GM21723 (cell line): ENCODE results near the gene ZNF689.
"Not testable (repeated sequence)": the region's sequence is repeated elsewhere in the genome, so short reads cannot be mapped to it uniquely, and the experiment has no call there.

Source experiments
- ATAC-seq: cut with Tn5 transposase; IDR thresholded peaks from one replicate; pipeline ENCODE4 v1.9.1; 2021; ENCODE audit warnings: mild to moderate bottlenecking, moderate library complexity; ENCODE audit not compliant: unreplicated experiment

ZNF689 gene

DNA sequence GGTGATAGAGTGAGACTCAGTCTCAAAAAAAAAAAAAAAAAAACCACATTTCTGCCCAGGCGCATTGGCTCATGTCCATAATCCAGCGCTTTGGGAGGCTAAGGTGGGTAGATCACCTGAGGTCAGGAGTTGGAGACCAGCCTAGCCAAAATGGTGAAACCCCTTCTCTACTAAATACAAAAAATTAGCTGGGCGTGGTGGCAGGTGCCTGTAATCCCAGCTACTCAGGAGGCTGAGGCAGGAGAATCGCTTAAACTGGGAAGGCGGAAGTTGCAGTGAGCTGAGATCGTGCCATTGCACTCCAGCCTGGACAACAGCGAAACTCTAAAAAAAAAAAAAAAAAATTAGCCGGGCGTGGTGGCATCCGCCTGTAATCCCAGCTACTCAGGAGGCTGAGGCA is 26.9 kb upstream of the ZNF689 start:
- not testable (repeated sequence) for ATAC-seq

DNA sequence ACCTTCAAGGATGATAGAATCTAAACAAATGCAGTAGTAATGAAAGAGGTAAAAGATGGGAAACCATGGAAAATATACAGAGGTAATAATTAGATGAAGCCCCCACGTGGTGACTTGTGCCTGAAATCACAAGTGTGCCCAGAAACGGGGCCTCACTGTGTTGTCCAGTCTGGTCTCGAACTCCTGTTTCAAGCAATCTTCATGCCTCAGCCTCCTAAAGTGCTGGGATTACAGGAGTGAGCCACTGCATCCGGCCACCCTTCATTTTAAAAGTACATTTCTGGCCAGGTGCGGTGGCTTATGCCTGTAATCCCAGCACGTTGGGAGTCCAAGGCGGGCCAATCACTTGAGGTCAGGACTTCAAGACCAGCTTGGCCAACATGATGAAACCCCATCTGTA is 26.4 kb upstream of the ZNF689 start:
- no peak for ATAC-seq

DNA sequence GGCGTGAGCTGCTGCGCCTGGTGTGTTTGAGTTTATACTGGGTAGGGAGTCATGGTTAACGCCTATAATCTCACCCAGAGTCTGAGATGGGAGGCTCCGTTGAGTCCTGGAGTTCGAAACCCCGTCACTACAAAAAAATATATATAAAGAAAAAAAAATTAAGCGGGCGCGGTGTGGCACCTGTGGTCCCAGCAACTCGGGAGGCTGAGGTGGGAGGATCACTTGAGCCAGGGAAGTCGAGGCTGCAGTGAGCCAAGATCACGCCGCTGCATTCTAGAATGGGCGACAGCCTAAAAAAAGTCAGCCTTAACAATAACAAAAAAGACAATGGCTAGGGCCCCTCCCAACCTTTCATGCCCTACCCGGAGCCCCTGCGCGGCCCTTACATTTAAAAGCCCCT is 23.3 kb upstream of the ZNF689 start:
- no peak for ATAC-seq

DNA sequence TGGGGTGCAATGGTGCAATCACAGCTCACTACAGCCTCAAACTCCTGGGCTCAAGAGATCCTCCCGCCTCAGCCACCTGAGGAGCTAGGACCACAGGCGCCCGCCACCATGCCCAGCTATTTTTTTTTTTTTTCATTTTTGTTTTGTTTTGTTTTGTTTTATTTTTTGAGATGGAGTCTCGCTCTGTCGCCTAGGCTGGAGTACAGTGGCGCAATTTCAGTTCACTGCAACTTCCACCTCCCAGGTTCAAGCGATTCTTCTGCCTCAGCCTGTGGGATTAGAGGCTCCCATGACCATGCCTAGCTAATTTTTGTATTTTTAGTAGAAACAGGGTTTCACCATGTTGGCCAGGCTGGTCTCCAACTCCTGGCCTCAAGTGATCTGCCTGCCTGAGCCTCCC is 22.3 kb upstream of the ZNF689 start:
- ATAC-seq = not testable (repeated sequence)

DNA sequence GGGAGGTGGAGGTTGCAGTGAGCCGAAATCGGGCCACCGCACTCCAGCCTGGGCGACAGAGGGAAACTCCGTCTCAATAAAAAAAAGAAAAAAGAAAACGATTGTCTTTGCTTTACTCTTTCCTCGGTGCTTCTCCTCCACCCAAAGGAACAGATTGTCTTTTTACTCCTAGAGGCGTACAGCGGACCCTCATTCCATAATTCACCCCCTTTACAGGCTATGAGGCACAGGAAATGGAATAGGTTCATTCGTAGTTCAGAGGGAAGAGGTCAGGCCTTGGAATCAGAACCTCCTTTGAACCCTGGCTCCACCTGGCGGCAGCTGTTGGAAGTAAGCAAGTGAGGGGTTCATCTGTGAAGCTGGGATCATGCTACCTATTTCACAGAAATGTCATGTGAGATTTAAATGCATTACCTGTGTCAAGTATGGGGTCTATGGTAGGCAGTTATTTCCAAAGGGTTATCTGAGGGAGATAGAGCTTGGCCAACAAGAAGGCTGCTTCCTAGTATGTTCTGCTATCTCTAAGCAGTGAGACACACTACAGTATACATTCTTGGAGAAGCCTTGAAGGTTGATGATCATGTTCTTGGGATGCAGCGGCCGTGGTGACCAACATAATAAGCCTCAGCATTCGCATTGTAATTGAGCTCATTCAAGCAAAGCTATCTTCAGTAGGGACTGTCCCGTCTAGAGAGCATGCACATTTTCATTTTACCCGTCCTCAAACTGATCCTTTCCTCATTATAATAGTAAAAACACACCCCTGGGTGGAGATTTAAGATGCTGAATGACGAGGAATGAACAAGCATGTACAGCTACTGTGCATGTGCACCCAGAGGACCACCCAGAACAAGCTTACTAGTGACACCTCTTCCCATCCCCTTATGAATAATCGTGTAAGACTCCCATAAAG is 18.7 kb upstream of the ZNF689 start:
- no peak for ATAC-seq

DNA sequence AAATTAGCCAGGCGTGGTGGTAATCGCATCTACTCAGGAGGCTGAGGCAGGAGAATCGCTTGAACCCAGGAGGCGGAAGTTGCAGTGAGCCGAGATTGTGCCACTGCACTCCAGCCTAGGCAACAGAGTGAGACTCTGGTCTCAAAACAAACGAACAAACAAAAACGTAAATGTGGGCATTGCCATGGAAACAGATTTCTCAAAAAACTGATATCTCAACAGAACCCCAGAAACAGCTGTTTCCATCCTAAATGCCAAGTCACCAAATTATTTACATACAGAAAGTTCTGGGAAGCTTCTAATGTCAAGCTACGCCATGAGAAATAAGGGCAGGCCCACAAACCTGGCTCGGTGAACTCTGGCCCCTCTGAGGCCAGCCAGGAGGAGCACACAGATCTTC is 16.0 kb upstream of the ZNF689 start:
- no peak for ATAC-seq

DNA sequence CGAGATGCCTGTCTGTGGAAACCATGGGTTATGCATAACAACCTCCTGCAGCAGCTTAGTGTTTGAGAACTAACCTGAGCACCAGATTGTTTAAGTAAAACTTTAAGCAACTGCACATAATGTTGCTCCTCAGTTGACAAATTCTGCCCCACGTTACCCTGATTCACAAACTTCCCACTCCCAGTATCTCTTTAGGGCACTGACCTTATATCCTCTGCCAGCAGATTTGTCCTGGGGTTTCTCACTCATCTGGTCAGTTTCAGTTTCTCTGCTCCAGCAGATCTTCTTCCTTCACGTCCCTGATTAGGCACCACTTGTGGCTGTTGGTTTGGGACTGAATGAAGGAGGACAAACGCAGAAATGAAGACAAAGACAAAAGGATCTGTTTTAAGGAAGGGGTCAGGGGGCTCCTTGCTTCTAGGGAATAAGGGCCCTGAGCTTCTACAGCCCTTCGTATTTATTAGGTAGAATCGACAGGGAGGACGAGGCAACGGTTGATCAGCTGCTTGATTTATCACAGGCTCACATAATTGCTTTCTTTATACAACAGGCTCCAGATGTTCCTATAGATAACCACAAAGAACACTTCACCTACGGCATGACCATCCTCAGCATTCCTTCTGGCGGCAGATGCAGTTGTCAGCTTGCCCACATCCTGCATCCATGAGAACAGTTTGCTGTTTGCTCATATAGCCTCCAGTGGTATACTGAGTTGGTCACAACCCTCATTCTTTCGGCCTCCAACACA is 13.5 kb upstream of the ZNF689 start:
- ATAC-seq = no peak

DNA sequence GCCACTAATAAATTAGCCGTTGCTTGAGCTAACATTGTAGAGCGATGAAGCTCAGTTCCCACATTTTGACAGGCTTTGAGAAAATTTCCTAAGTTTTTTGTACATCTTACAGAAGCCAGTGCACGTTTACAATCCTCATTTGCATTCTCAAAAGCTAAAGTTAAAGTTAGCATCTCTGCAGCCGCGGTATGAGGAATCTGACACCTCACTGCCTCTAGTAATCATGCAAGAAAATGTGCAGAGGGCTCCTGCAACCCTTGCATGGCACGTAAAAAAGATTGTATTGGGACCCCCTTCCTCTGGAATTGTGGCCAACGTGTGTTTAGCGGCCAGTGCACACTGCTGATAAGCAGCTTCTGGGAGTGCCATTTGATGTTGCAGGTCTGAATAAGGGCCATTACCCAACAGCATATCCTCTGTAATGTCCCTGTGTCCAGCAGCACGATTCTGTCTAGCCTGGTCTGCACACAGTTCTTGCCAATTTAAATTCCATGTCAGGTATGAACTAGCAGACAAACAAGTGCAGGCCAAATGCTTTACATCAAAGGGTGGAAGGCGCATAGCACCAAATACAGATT is 12.4 kb upstream of the ZNF689 start:
- no peak for ATAC-seq

DNA sequence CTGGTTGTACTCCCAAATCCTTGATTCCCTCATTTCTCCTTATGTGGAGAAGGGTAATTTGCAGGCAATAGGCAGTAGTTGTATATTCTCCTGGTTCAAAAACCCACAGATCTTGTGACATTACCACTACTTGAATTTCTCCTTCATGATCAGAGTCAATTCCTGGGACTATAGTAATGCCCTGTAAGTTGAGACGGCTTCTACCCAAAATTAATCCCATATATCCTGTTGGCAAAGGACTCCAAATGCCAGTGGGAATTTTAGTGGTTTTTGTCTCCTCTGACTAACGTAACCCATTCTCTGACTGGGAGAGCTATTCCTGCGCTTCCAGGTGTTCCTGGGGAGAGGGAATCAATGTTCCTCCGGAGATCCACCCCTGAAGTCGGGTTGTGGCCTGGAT is 11.6 kb upstream of the ZNF689 start:
- ATAC-seq = no peak

DNA sequence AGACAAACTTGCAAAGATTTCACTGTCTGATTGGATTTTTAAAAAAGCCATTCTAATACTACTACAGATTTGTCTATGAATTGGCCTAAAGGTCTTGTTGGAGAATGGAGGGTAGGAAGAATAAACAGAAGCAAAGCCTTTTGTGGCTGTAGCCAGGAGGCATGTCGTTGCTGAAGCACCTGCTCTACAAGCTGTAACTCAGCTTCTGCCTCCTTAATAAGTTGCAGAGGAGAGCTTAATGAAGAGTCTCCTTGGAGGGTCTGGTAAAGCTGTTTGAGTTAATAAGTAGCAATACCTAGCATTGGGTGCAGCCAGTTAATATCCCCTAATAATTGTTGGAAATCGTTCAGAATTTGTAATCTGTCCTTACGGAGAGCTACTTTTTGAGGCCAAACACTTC is 10.0 kb upstream of the ZNF689 start:
- ATAC-seq = no peak

DNA sequence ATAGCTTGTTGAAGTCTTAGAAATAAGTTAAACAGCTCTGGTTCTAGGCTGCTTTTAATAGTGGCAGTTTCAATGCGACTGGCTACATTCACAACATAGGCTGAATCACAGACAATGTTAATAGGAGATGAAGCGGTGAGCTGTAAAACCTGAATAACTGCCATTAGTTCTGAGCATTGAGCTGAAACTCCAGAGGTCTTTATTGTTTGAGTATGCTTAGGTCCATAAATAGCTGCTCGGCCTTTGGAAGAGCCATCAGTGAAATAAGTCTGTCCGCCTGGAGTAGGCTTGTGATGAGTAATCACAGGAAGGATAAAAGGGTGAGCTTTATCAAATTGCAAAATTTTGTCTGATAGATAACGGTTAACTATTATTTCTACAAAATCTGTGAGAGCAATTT is 9.4 kb upstream of the ZNF689 start:
- no peak for ATAC-seq

DNA sequence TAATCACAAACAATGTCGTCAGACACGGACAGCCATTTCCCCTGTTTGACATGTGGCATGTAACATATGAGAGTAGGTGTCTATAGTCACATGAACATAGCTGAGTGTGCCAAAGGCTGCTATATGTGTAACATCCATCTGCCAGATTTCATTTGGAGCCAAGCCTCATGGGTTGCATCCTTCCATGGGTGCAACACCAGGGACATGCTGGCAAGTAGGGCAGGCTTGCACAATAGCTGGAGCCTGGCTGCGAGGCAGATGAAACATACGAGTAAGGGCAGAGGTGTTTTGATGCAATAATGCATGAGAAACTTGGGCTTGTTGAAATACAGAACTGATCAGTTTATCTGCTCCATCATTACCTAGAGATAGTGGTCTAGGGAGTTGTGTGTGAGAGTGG is 9.0 kb upstream of the ZNF689 start:
- no peak for ATAC-seq

DNA sequence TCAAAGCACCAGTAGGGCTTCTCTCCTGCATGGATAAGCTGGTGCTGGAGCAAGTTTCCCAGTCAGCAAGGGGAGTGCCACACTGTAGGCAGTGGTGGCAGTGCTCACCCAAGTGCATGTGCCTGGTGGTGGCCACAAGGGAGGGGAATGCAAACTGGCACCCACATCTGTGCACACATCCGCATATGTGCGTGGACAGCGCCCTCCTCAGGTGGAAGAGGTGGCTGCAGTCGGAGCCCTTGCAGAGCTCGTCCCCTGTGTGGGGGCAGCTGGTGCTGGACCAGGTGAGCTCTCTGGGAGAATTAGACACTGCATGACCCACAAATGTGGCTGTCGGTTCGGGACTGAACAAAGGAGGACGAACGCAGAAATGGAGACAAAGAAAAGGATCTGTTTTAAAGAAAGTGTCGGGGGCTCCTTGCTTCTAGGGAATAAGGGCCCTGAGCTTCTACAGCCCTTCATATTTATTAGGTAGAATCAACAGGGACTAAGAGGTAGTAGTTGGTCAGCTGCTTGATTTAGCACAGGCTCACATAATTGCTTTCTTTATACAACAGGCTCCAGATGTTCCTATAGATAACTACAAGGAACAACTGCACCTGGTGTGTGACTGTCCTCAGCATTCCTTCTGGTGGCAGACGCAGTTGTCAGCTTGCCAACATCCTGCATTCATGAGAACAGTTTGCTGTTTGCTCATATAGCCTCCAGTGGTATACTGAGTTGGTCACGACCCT is 5.3 kb upstream of the ZNF689 start:
- ATAC-seq = peak; percentile 62

DNA sequence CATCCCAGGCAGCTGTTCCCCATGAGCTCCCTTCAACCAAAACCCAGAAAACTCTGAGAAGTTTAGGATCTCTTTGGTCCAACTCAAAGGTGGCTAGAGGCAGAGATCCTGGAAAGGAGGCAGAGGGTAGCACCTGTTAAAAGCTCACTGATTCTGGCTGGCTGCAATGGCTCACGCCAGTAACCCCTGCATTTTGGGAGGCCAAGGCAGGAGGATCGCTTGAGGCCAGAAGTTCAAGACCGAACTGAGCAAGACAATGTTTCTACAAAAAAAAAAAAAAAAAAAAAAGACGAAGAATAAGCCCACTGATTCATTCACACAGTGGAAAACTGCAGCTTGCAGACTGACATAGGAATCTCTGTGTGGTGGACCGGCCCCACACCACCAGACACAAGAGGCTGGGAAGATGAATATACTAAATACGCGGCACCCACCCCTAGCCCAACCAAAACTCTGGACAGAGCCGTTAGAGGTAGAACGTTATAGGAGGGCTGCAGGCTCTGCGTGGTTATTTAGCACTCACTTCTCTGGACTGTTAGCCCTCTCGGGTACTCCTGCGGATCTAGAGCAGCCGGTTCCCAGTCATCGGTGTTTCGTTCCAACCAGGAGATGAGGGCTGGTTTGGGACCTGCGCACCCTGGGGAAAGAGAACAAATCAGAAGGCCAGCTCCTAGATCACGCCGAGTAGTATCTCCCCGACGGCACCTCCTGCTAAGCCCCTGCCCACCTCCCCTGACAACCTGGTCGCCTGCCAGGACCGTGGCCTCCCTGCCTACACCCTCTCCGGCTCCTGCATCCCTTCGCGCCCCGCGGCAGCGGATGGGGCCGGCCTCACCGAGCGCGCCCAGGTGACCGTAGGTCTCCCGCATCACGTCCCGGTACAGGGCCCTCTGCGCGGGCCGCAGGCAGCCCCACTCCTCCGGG is 925 bp downstream of the ZNF689 start:
- peak; percentile 41 for ATAC-seq

DNA sequence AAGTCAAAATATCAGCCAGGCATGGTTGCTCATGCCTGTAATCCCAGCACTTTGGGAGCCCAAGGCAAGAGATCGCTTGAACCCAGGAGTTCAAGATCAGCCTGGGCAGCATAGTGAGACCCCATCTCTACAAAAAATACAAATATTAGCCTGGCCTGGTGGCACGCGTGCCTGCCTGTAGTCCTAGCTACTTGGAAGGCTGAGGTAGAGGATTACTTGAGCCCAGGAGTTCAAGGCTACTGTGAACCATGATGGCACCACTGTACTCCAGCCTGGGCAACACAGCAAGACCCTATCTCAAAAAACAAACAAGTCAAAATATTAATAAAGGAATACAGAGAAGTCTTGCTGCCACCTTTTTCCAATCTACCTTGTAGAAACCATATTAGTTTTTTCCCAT is 4.2 kb downstream of the ZNF689 start:
- no peak for ATAC-seq

DNA sequence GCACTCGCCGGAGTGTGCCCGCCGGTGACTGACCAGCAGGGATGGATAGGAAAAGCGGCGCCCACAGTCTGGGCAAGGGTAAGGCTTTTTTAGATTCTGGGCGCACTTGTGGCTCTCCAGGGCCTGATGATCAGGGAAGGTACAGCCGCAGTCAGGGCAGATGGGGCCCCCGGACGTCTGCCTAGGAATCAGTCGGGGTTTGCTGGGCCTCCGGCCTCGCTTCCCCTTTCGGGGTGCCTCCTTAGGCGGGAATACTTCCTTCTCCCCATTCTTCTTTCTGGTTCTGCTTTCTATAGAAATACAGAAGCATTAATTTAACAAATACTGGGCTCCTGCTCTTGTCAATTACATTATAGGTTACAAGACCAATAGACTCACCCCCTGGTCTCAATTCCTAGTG is 5.0 kb downstream of the ZNF689 start:
- no peak for ATAC-seq

DNA sequence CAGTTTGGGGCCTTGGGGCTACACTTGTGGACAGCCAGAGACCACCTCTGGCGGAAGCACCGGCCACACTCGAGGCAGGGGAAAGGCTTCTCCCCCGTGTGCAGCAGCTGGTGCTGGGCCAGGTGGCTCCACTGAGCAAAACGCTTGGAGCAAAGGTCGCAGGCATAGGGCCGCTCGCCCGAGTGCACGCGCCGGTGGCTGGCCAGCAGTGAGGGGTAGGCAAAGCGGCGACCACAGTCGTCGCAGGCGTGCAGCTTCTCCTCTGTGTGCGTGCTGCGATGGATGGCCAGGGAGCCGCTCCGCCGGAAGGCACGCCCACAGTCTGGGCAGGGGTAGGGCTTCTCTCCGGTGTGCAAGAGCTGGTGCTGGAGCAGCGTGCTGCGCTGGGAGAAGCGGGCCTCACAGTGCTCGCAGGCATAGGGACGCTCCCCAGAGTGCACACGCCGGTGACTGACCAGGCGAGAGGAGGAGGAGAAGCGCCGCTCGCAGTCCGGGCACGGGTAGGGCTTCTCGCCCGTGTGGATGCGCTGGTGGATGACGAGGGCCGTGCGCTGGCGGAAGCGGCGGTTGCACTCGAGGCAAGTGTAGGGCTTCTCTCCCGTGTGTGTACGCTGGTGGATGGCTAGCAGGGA is 5.8 kb downstream of the ZNF689 start:
- no peak for ATAC-seq

DNA sequence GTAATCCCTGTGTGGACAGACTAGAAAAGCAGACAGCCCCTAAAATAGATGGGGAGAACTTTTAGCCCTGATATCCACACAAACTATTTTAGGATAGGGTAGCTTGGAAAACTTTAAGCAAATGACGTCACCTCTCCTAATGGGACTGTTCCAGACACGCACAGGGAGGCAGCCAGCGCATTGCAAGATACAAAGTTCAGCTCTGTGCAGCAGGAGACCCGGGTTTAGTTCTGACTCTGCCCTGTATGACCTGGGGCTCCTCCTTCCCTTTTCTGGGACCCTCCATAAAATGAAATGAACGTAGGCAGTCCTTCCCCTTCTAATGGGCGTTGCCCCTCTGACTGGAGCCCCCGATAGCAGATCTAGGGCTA is 6.3 kb downstream of the ZNF689 start:
- no peak for ATAC-seq

DNA sequence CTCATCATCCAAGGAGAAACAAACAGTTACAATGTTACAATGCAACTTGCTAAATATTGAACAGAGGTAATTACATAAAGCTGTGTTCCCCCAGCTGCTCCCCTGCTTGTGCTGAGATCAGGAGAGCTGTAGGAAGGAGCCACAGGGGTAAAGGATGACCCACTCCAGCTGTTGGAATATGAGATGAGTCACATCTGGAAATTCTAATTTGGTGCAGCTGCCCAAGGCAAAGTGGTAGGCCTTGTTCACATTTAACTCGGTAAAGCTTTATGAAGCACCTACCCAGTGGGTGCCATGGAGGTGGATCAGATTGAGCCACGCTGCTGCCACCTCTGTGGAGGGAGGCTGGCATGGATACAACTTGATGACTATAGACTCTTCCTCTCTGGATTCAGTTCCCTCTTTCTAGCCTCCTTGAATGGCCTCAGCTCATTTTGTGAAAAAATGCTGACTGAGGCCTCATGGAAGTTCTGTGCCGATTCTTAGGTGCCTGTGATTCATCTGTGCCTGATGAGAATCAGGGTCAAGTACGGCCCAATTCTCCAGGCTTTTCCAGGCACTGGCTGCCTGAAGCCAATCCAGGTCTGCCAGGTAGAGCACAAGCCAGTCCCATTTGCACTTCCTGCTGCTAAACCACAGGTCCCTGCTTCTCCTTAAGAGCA is 7.4 kb downstream of the ZNF689 start:
- ATAC-seq = no peak
